ENCODE measurements around the gene SRD5A3.
A peak's percentile ranks its signal among the peaks of the same experiment; 100 is the strongest.
"Not testable (repeated sequence)": the region's sequence is repeated elsewhere in the genome, so short reads cannot be mapped to it uniquely, and the experiment has no call there.

Gene SRD5A3

GRCh38 chr4:55347610-55348228, 1.7 kb downstream of the SRD5A3 start:
- DNase-seq = no peak

GRCh38 chr4:55348466-55348865, 2.4 kb downstream of the SRD5A3 start:
- DNase-seq = no peak

- not testable (repeated sequence) for DNase-seq
Observed at GRCh38 chr4:55350870-55351269, 4.8 kb downstream of the SRD5A3 start.

- no peak for DNase-seq
Observed at GRCh38 chr4:55351824-55352223, 5.8 kb downstream of the SRD5A3 start.

GRCh38 chr4:55352726-55353125, 6.7 kb downstream of the SRD5A3 start:
- DNase-seq = no peak

GRCh38 chr4:55353228-55353747, 7.2 kb downstream of the SRD5A3 start:
- not testable (repeated sequence) for DNase-seq

GRCh38 chr4:55354648-55355047, 8.6 kb downstream of the SRD5A3 start:
- no peak for DNase-seq

- DNase-seq = no peak
Observed at GRCh38 chr4:55355555-55355954, 9.5 kb downstream of the SRD5A3 start.

- DNase-seq = no peak
Observed at GRCh38 chr4:55356991-55357461, 11.0 kb downstream of the SRD5A3 start.

- no peak for DNase-seq
Observed at GRCh38 chr4:55358246-55358645, 12.2 kb downstream of the SRD5A3 start.

- peak; percentile 65 for DNase-seq
Observed at GRCh38 chr4:55358668-55359067, 12.6 kb downstream of the SRD5A3 start.

GRCh38 chr4:55359397-55359916, 13.4 kb downstream of the SRD5A3 start:
- DNase-seq = no peak

GRCh38 chr4:55362938-55363337, 16.9 kb downstream of the SRD5A3 start:
- DNase-seq = not testable (repeated sequence)

GRCh38 chr4:55363691-55364351, 17.8 kb downstream of the SRD5A3 start:
- no peak for DNase-seq

GRCh38 chr4:55364691-55365344, 18.8 kb downstream of the SRD5A3 start:
- DNase-seq = no peak

- no peak for DNase-seq
Observed at GRCh38 chr4:55365345-55365728, 19.3 kb downstream of the SRD5A3 start.

- no peak for DNase-seq
Observed at GRCh38 chr4:55366621-55367020, 20.6 kb downstream of the SRD5A3 start.

GRCh38 chr4:55367084-55367722, 21.2 kb downstream of the SRD5A3 start:
- DNase-seq = no peak

- DNase-seq = no peak
Observed at GRCh38 chr4:55369968-55370367, 23.9 kb downstream of the SRD5A3 start.

- no peak for DNase-seq
Observed at GRCh38 chr4:55372259-55372658, 26.2 kb downstream of the SRD5A3 start.

- no peak for DNase-seq
Observed at GRCh38 chr4:55373461-55373860, 27.4 kb downstream of the SRD5A3 start.

- DNase-seq = no peak
Observed at GRCh38 chr4:55376698-55377097, 30.7 kb downstream of the SRD5A3 start.

Measured in NCI-H1048 (cell line).